Liver (tissue), 9 donors: Measurements from ENCODE around the gene ITPA. TPM values are rescaled to one million over a fixed set of nuclear protein-coding genes. Genes with fewer than 3 reads are reported as not detected.

Experiments
- DNase-seq: peaks from one replicate; pipeline ENCODE4 v3.0.0-alpha.2; 2017; ENCODE audit warnings: low spot score
- H3K27ac ChIP-seq, 2 donors: one replicate each; pipeline ENCODE4 v1.7.0; 2013; ENCODE audit warnings: inconsistent platforms in 2 of 2, low read length in 2 of 2, control low read depth in 1 of 2, low read depth in 1 of 2, mild to moderate bottlenecking in 1 of 2
- H3K27me3 ChIP-seq, 4 donors: one replicate each; pipeline versions ENCODE4 v1.6.1 to v1.7.0; 2013; ENCODE audit warnings: low read length in 3 of 4, inconsistent platforms in 1 of 4, mild to moderate bottlenecking in 1 of 4, moderate library complexity in 1 of 4; ENCODE audit not compliant: control insufficient read depth in 4 of 4, insufficient read depth in 4 of 4
- H3K36me3 ChIP-seq, 4 donors: one replicate each; pipeline versions ENCODE4 v1.6.1 to v1.7.0; 2013; ENCODE audit warnings: low read length in 3 of 4, mild to moderate bottlenecking in 3 of 4, low read depth in 1 of 4, moderate library complexity in 1 of 4; ENCODE audit not compliant: control insufficient read depth in 4 of 4, insufficient read depth in 3 of 4
- H3K4me1 ChIP-seq, 4 donors: one replicate each; pipeline versions ENCODE4 v1.6.1 to v1.7.0; 2013; ENCODE audit warnings: low read length in 3 of 4, mild to moderate bottlenecking in 3 of 4, moderate library complexity in 1 of 4; ENCODE audit not compliant: control insufficient read depth in 4 of 4, insufficient read depth in 4 of 4
- H3K4me3 ChIP-seq, 3 donors: one replicate each; pipeline versions ENCODE4 v1.6.1 to v1.7.0; 2013; ENCODE audit warnings: low read length in 3 of 3, control low read depth in 1 of 3, low read depth in 1 of 3, mild to moderate bottlenecking in 1 of 3
- H3K9ac ChIP-seq, 2 donors: one replicate each; pipeline ENCODE4 v1.7.0; 2013; ENCODE audit warnings: low read length in 2 of 2, mild to moderate bottlenecking in 2 of 2, moderate library complexity in 2 of 2, control low read depth in 1 of 2, low read depth in 1 of 2
- H3K9me3 ChIP-seq, 4 donors: one replicate each; pipeline versions ENCODE4 v1.6.1 to v1.7.0; 2013; ENCODE audit warnings: low read length in 3 of 4; ENCODE audit not compliant: control insufficient read depth in 4 of 4
- EGR1 ChIP-seq, 2 donors: IDR thresholded peaks; 2 replicates each; pipeline ENCODE4 v1.6.1; 2016 to 2018; ENCODE audit warnings: antibody characterized with exemption in 2 of 2, low read depth in 2 of 2
- FOXA1 ChIP-seq: IDR thresholded peaks from 2 replicates; pipeline ENCODE4 v1.6.1; 2016; ENCODE audit warnings: antibody characterized with exemption
- FOXA2 ChIP-seq: IDR thresholded peaks from 2 replicates; pipeline ENCODE4 v1.6.1; 2016; ENCODE audit warnings: antibody characterized with exemption
- GABPA ChIP-seq, 2 donors: IDR thresholded peaks in 1 of 2; conservative IDR thresholded peaks in 1 of 2; 2 replicates each; pipeline ENCODE4 v1.6.1; 2016; ENCODE audit warnings: antibody characterized with exemption in 2 of 2, mild to moderate bottlenecking in 1 of 2, moderate library complexity in 1 of 2
- HNF4A ChIP-seq, 2 donors: conservative IDR thresholded peaks; 2 replicates each; pipeline ENCODE4 v1.6.1; 2016; ENCODE audit warnings: antibody characterized with exemption in 2 of 2, mild to moderate bottlenecking in 2 of 2
- HNF4G ChIP-seq: IDR thresholded peaks from 2 replicates; pipeline ENCODE4 v1.6.1; 2016; ENCODE audit warnings: antibody characterized with exemption
- JUND ChIP-seq, 2 donors: IDR thresholded peaks; 2 replicates each; pipeline ENCODE4 v1.6.1; 2016; ENCODE audit warnings: antibody characterized with exemption in 2 of 2
- NR2F2 ChIP-seq: IDR thresholded peaks from 2 replicates; pipeline ENCODE4 v1.6.1; 2016; ENCODE audit warnings: antibody characterized with exemption
- RAD21 ChIP-seq, 2 donors: IDR thresholded peaks; 2 replicates each; pipeline ENCODE4 v1.6.1; 2016; ENCODE audit warnings: antibody characterized with exemption in 2 of 2, mild to moderate bottlenecking in 2 of 2
- RXRA ChIP-seq, 2 donors: IDR thresholded peaks; 2 replicates each; pipeline ENCODE4 v1.6.1; 2017 to 2018; ENCODE audit warnings: antibody characterized with exemption in 2 of 2, mild to moderate bottlenecking in 1 of 2
- SP1 ChIP-seq: IDR thresholded peaks from 2 replicates; pipeline ENCODE4 v1.6.1; 2018; ENCODE audit warnings: antibody characterized with exemption, mild to moderate bottlenecking
- TAF1 ChIP-seq: conservative IDR thresholded peaks from 2 replicates; pipeline ENCODE4 v1.6.1; 2016; ENCODE audit warnings: antibody characterized with exemption, mild to moderate bottlenecking
- YY1 ChIP-seq: IDR thresholded peaks from 2 replicates; pipeline ENCODE4 v1.6.1; 2016; ENCODE audit warnings: antibody characterized with exemption, mild to moderate bottlenecking
- WGBS: extraction: QIAGEN DNeasy Blood & Tissue Kit; methylation state at CpG from one replicate; pipeline ENCODE4 v1.1.7; 2013; 5-methylcytosine and 5-hydroxymethylcytosine counted together
- polyA plus RNA-seq, 2 donors: library from polyadenylated mRNA; stranded (reverse) in 1 of 2; unstranded in 1 of 2; fragments of 200-250 nt in 1 of 2; fragments of >200 nt in 1 of 2; fragmentation: Nextera tagmentation in 1 of 2; extraction: Ambion mirVana in 1 of 2; gene quantifications; one replicate each; pipeline versions ENCODE4 v1.2.1 to v1.2.3, GENCODE V29; 2013 to 2015
- total RNA-seq, 2 donors: library from RNA; depleted of rRNA; stranded (reverse); fragments of >200 nt; gene quantifications; one replicate each; pipeline ENCODE4 v1.2.3, GENCODE V29; 2014
- TF ChIP-seq, protein P1 (sequence below): IDR thresholded peaks from 2 replicates; pipeline ENCODE4 v1.6.1; 2016; ENCODE audit warnings: antibody characterized with exemption
- TF ChIP-seq, protein P2 (sequence below): IDR thresholded peaks from 2 replicates; pipeline ENCODE4 v1.6.1; 2016; ENCODE audit warnings: antibody characterized with exemption, mild to moderate bottlenecking
- TF ChIP-seq, protein P3 (sequence below): fragments of 150-350 bp; IDR thresholded peaks from 2 replicates; pipeline ENCODE4 v1.5.1; 2017; ENCODE audit warnings: improper control_type of control experiment, low read depth, low read length; ENCODE audit not compliant: missing input control
- TF ChIP-seq, protein P4 (sequence below): IDR thresholded peaks from 2 replicates; pipeline ENCODE4 v1.6.1; 2016; ENCODE audit warnings: antibody characterized with exemption
- TF ChIP-seq, protein P5 (sequence below): IDR thresholded peaks from 2 replicates; pipeline ENCODE4 v1.6.1; 2016; ENCODE audit warnings: antibody characterized with exemption
- donor health status: healthy.
- donor health status: healthy.
- donor health status: healthy.
- donor health status: healthy.
- donor health status: healthy.

The ITPA gene
- total and polyA plus RNA-seq, 4 donors = 14.4 to 39.8 (median 19.7) TPM

DNA sequence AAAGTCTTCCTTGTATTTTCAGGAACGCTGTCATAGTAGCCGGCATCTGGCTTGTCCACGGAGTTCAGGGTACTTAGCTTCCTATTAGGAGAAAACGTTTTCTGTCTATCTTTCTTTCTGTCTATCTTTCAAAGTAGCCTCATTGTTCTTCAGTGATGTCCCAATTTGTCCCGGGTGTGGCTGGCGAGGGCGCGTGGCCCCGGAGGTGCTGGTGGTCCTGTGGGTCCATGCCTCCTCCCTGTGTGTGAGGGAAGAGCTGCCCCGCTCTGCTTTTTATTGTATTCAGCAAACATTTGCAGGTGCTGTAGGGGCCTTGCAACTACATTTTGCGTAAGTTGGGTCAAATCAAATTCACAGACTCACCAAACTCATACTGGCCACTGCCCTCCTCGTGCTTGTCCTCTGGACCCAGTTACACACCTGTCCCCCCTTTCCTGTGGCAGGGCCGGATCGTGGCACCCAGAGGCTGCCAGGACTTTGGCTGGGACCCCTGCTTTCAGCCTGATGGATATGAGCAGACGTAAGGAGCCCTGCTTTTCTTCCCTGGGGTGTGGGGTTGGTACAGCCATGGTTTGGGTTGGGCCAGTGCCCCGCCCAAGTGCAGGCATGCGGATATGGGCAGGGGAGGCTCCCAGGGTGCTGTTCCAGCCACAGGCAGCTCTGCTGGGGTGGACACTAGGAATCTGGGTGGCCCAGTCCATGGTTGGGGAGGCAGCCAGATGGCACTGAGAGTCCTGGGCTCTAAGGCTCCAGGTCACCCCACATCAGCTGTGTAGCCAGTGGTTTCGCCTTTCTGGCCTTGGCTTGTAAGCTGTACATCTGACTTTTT is 12.3 kb downstream of the ITPA start:
- no peaks in the 10 kb centered on the region for H3K9me3 ChIP-seq
- TF ChIP-seq YY1 (no peak), RXRA (IDR thresholded peaks at IDR 0.05) (no peak), GABPA (IDR thresholded peaks at IDR 0.05 in 1 of 2, conservative IDR thresholded peaks at IDR 0.05 in 1 of 2) (no peak), RAD21 (IDR thresholded peaks at IDR 0.05) (no peak), SP1 (no peak), FOXA1 (no peak), FOXA2 (no peak), EGR1 (IDR thresholded peaks at IDR 0.05; ENCODE audit: low read depth in 2 of 2) (no peak), HNF4G (no peak), NR2F2 (no peak), JUND (IDR thresholded peaks at IDR 0.05) (no peak), TAF1 (no peak), HNF4A (conservative IDR thresholded peaks at IDR 0.05) (no peak)
- TF ChIP-seq, protein P1, sequence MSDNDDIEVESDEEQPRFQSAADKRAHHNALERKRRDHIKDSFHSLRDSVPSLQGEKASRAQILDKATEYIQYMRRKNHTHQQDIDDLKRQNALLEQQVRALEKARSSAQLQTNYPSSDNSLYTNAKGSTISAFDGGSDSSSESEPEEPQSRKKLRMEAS = no peak
- TF ChIP-seq, protein P2, sequence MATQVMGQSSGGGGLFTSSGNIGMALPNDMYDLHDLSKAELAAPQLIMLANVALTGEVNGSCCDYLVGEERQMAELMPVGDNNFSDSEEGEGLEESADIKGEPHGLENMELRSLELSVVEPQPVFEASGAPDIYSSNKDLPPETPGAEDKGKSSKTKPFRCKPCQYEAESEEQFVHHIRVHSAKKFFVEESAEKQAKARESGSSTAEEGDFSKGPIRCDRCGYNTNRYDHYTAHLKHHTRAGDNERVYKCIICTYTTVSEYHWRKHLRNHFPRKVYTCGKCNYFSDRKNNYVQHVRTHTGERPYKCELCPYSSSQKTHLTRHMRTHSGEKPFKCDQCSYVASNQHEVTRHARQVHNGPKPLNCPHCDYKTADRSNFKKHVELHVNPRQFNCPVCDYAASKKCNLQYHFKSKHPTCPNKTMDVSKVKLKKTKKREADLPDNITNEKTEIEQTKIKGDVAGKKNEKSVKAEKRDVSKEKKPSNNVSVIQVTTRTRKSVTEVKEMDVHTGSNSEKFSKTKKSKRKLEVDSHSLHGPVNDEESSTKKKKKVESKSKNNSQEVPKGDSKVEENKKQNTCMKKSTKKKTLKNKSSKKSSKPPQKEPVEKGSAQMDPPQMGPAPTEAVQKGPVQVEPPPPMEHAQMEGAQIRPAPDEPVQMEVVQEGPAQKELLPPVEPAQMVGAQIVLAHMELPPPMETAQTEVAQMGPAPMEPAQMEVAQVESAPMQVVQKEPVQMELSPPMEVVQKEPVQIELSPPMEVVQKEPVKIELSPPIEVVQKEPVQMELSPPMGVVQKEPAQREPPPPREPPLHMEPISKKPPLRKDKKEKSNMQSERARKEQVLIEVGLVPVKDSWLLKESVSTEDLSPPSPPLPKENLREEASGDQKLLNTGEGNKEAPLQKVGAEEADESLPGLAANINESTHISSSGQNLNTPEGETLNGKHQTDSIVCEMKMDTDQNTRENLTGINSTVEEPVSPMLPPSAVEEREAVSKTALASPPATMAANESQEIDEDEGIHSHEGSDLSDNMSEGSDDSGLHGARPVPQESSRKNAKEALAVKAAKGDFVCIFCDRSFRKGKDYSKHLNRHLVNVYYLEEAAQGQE = no peak
- TF ChIP-seq, protein P3, sequence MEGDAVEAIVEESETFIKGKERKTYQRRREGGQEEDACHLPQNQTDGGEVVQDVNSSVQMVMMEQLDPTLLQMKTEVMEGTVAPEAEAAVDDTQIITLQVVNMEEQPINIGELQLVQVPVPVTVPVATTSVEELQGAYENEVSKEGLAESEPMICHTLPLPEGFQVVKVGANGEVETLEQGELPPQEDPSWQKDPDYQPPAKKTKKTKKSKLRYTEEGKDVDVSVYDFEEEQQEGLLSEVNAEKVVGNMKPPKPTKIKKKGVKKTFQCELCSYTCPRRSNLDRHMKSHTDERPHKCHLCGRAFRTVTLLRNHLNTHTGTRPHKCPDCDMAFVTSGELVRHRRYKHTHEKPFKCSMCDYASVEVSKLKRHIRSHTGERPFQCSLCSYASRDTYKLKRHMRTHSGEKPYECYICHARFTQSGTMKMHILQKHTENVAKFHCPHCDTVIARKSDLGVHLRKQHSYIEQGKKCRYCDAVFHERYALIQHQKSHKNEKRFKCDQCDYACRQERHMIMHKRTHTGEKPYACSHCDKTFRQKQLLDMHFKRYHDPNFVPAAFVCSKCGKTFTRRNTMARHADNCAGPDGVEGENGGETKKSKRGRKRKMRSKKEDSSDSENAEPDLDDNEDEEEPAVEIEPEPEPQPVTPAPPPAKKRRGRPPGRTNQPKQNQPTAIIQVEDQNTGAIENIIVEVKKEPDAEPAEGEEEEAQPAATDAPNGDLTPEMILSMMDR = no peak
- TF ChIP-seq, protein P4, sequence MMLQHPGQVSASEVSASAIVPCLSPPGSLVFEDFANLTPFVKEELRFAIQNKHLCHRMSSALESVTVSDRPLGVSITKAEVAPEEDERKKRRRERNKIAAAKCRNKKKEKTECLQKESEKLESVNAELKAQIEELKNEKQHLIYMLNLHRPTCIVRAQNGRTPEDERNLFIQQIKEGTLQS = no peak
- TF ChIP-seq, protein P5, sequence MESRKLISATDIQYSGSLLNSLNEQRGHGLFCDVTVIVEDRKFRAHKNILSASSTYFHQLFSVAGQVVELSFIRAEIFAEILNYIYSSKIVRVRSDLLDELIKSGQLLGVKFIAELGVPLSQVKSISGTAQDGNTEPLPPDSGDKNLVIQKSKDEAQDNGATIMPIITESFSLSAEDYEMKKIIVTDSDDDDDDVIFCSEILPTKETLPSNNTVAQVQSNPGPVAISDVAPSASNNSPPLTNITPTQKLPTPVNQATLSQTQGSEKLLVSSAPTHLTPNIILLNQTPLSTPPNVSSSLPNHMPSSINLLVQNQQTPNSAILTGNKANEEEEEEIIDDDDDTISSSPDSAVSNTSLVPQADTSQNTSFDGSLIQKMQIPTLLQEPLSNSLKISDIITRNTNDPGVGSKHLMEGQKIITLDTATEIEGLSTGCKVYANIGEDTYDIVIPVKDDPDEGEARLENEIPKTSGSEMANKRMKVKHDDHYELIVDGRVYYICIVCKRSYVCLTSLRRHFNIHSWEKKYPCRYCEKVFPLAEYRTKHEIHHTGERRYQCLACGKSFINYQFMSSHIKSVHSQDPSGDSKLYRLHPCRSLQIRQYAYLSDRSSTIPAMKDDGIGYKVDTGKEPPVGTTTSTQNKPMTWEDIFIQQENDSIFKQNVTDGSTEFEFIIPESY = no peak
- WGBS = 91% methylated on average over 18 of the region's 18 CpGs
- no peak overlapping the region for H3K4me3 ChIP-seq
- H3K4me1 ChIP-seq = peaks cover 0 to 6% (median 2%) of the 10 kb centered on the region in 4 donors
- H3K27me3 ChIP-seq = no peaks in the 10 kb centered on the region
- no peak overlapping the region for H3K27ac ChIP-seq
- no peak for DNase-seq
- peaks cover 2 to 17% (median 13%) of the 10 kb centered on the region in 4 donors for H3K36me3 ChIP-seq
- H3K9ac ChIP-seq = no peak overlapping the region
